ENCODE measurements around the gene ERC2.

The ERC2 gene

DNA sequence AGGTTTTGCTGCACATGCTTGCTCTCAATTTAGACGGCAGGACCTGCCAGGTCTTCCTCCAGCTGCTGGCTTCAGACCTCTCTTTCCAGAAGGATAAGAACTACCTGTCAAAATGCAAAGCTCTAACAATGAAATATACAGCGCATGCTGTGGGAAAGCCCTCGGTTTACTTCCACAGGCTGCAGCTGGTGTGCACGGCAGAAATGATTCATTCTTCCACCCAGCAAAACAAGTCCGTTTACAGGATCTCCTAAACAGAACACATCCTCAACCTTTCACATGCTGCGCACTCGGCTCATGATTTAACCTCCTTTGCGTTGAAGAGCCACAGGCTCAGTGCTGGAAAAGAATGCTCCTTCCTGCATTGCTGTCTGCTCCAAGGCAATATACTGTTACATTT is 888.8 kb downstream of the ERC2 start:
- TF ChIP-seq POU2F2 (IDR thresholded peaks at IDR 0.05; ENCODE audit: low read depth, low read length), result no peak
- no peak for TF ChIP-seq TAF1 (IDR thresholded peaks at IDR 0.05; ENCODE audit: low read depth, low read length)
- no peak for TF ChIP-seq POLR2A (IDR thresholded peaks at IDR 0.05; ENCODE audit: low read depth, low read length)
- TF ChIP-seq POLR2AphosphoS5 (IDR thresholded peaks at IDR 0.05; ENCODE audit: low read depth, low read length), result no peak
- TF ChIP-seq SPI1 (IDR thresholded peaks at IDR 0.05; ENCODE audit: low read depth, low read length), result no peak
- no peak for TF ChIP-seq PAX5 (IDR thresholded peaks at IDR 0.05; ENCODE audit: insufficient read depth, low read length, severe bottlenecking)
- no peak for DNase-seq (ENCODE audit: insufficient read length, low spot score)

DNA sequence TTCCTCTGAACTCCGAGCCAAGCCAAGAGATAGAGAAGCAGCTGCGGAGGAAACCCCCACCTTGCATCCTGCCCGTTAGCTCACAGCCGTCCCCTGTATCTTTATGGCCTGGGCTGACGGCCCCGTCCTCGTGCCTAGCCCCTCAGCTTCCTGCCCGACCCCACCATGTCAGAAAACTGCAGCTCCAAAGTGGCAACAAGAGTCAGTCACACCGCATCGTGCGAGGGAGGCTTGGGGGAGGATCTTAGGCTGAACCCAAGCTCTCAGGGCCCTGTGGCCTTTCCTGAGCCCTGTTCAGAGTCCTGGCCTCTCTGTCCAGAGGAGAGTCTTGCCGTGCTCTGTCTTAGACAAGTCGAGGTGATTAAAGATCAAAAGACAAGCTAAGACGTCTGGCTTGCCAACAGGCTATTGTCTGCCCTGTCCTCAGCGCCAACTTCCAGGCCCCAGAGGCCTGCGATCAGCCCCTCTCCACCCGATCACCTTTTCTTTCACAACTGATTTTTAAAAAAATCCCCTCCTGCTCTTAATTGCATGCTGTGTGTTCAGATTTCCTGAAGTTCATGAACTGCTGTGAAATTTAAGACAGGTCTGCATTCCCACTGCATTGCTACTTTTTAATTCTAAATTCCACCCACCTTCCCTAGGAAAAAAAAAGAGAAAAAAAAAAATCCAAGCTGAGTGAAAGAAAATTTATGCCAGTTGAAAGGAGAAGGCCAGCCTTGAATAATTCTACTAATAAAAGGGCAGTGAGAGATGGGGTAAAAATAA is 891.5 kb downstream of the ERC2 start:
- FAIRE-seq (no peak), DNase-seq (ENCODE audit: insufficient read length, low spot score) (no peak)
- TF ChIP-seq POLR2AphosphoS5 (IDR thresholded peaks at IDR 0.05; ENCODE audit: low read depth, low read length) (no peak), PAX5 (IDR thresholded peaks at IDR 0.05; ENCODE audit: insufficient read depth, low read length, severe bottlenecking) (no peak), SPI1 (IDR thresholded peaks at IDR 0.05; ENCODE audit: low read depth, low read length) (no peak), POLR2A (IDR thresholded peaks at IDR 0.05; ENCODE audit: low read depth, low read length) (no peak), POU2F2 (IDR thresholded peaks at IDR 0.05; ENCODE audit: low read depth, low read length) (no peak), TAF1 (IDR thresholded peaks at IDR 0.05; ENCODE audit: low read depth, low read length) (no peak)

More for the DNA sequence above, 888.8 kb downstream of the ERC2 start:
- no peak for FAIRE-seq

DNA sequence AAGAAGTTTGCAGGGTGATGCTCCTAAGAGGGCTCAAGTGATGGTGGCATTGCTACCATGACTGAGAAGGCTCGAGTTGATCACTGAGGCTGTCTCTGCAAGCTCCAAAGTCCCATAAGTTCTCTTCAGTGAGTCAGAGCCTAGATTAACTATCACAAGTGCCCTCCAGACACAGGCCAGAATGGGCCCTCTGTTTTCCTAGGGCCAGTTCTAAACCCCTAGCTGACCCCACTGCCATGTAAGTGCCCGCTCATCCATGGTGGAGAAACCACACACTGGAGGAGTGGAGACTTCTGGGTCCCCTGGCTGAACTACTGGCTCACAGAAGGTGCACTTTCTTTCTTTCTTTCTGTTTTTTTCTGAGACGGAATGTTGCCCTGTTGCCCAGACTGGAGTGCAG is 893.6 kb downstream of the ERC2 start:
- TF ChIP-seq TAF1 (IDR thresholded peaks at IDR 0.05; ENCODE audit: low read depth, low read length) (no peak), PAX5 (IDR thresholded peaks at IDR 0.05; ENCODE audit: insufficient read depth, low read length, severe bottlenecking) (no peak), SPI1 (IDR thresholded peaks at IDR 0.05; ENCODE audit: low read depth, low read length) (no peak), POLR2AphosphoS5 (IDR thresholded peaks at IDR 0.05; ENCODE audit: low read depth, low read length) (no peak), POLR2A (IDR thresholded peaks at IDR 0.05; ENCODE audit: low read depth, low read length) (no peak), POU2F2 (IDR thresholded peaks at IDR 0.05; ENCODE audit: low read depth, low read length) (no peak)
- FAIRE-seq (no peak), DNase-seq (ENCODE audit: insufficient read length, low spot score) (no peak)

DNA sequence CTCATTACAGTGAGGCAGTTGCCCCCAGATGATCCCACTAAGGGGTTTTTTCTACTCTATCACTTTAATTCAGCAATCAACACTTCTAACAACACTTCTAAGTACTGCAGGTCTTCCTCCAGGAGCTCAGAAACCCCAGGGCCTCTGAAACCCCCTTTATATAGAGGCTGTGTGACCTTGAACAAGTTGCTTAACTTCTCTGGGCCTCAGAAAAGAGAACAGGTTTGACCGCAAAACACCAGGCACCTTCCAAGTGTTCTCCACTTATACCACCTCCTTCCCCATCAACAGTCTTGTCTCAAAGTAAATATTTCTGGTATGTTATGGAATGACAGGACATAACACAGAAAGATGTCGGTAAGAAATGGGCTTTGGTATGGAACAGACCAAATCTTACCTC is 895.5 kb downstream of the ERC2 start:
- DNase-seq (ENCODE audit: insufficient read length, low spot score), result no peak
- no peak for FAIRE-seq
- TF ChIP-seq SPI1 (IDR thresholded peaks at IDR 0.05; ENCODE audit: low read depth, low read length) (no peak), POLR2AphosphoS5 (IDR thresholded peaks at IDR 0.05; ENCODE audit: low read depth, low read length) (no peak), TAF1 (IDR thresholded peaks at IDR 0.05; ENCODE audit: low read depth, low read length) (no peak), POLR2A (IDR thresholded peaks at IDR 0.05; ENCODE audit: low read depth, low read length) (no peak), POU2F2 (IDR thresholded peaks at IDR 0.05; ENCODE audit: low read depth, low read length) (no peak), PAX5 (IDR thresholded peaks at IDR 0.05; ENCODE audit: insufficient read depth, low read length, severe bottlenecking) (no peak)

DNA sequence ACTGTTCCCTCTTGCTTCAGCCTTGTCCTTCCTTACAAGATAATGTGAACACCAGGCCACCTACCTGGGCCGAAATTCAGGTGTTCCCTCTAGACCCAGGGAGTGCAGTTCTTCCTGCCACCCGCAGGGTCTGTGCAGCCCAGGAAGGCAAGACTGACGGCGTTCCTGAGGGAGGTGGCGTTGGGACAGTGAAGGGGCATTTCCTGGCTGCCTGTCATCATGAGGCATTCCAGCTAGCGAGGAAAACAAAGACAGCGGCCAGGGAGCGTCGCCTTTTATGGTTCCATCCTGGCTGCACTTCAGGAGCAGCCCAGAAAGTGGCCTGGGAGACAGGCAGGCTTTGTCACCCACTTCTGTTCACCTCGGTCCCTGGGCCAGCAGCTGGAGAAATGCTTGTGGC is 896.4 kb downstream of the ERC2 start:
- DNase-seq (ENCODE audit: insufficient read length, low spot score), result no peak
- no peak for TF ChIP-seq PAX5 (IDR thresholded peaks at IDR 0.05; ENCODE audit: insufficient read depth, low read length, severe bottlenecking)
- FAIRE-seq, result peak; percentile 28

DNA sequence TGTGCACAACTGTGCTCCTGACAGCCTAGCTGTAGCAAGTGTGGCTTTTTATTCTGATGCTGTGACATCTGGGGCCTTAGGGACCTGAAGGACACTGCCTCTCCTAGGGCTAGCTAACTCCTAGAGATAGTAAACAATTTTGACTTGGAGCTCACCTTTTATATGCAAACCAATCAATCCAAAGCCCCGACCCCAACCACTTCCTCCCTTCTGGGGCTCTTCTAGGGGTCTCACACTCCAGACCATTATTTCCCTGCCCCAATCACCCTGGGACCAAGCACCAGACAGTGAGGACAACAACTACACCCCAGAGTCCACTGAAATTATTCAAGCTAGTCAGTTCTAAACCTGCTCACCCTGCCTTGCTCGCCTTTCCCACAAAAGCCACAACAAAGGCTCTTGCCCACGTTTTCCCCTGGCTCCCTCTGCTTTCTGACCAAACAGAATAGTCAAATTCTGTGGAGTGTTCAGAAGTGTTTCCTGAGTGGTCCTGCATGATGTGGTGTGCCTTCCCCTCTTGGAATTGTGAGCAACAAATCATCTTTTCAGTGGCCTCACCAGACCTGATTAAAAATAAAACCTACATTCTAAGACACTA is 897.0 kb downstream of the ERC2 start:
- TF ChIP-seq PAX5 (IDR thresholded peaks at IDR 0.05; ENCODE audit: insufficient read depth, low read length, severe bottlenecking), result no peak
- TF ChIP-seq SPI1 (IDR thresholded peaks at IDR 0.05; ENCODE audit: low read depth, low read length), result no peak
- no peak for TF ChIP-seq POLR2A (IDR thresholded peaks at IDR 0.05; ENCODE audit: low read depth, low read length)
- TF ChIP-seq POU2F2 (IDR thresholded peaks at IDR 0.05; ENCODE audit: low read depth, low read length), result no peak; the same call in 1 of the 2 replicates
- FAIRE-seq (no peak), DNase-seq (ENCODE audit: insufficient read length, low spot score) (no peak)

DNA sequence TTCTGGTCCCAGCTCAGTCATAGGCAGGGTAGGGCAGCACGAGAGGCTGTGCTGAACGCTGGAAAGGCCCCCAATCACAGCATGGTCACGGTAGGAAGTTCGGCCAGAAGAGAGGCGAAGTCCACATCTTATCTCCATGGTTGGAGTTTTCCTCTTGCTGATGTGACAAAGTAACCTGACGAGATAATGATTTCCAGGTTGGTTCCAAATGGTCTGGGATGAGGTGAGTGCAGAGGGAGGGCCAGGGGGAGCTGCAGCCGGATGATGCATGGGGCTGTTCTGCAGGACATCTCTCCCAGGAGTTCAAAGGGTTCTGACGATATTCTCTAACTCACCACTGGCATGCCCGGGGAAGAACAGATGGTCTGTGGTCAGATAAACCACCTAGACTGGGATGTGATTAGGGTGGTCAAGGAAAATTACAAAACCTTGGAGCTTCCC is 898.0 kb downstream of the ERC2 start:
- no peak for TF ChIP-seq POLR2A (IDR thresholded peaks at IDR 0.05; ENCODE audit: low read depth, low read length)
- FAIRE-seq, result no peak
- no peak for DNase-seq (ENCODE audit: insufficient read length, low spot score)

DNA sequence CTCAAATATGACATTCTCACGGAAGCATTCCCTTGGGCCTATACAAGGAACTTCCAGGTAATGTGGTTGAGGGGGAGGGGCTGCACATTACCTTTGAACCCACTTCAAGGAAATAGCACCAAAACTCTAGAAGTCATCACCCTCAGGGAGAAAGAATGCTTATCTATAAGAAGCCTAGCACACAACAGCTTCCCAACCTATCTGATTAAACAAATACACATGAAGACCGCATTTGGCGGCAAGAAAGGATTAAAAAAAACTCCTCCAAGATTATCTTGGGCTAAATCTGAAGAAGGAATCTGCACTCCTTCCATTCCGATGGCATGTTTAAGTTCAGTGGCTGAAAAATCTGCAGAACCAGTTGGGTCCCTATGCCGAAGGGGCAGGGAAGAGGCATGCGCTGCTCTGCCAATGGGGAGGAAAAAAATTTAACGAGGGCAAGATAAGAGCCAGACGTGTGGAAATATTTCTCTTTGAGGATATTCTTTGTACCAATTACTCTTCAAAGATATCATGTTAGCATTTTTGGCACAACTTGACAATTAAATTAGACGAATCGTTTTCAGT is 899.2 kb downstream of the ERC2 start:
- DNase-seq (ENCODE audit: insufficient read length, low spot score), result no peak
- no peak for TF ChIP-seq POU2F2 (IDR thresholded peaks at IDR 0.05; ENCODE audit: low read depth, low read length)
- no peak for TF ChIP-seq SPI1 (IDR thresholded peaks at IDR 0.05; ENCODE audit: low read depth, low read length)
- FAIRE-seq, result no peak

DNA sequence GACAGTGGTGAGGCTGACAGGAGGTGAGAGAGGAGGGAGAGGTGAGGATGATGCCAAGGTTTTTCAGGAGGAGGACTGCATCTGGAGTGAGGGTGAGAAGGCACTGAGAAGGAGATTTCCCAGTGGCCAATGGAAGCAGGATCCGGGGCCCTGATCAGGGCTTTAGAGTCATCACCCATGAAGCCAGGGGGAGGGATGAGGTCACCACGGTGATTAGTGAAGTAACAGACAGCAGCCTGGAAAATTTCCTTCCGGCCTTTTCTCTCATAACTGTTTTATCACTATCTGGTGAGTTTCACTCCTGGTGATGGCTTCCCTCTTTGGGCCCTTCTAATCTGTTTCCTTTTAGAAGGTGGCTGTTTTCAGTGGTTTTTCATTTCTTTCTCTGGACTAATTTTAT is 900.7 kb downstream of the ERC2 start:
- no peak for FAIRE-seq
- TF ChIP-seq POLR2A (IDR thresholded peaks at IDR 0.05; ENCODE audit: low read depth, low read length) (no peak), POU2F2 (IDR thresholded peaks at IDR 0.05; ENCODE audit: low read depth, low read length) (no peak), TAF1 (IDR thresholded peaks at IDR 0.05; ENCODE audit: low read depth, low read length) (no peak), POLR2AphosphoS5 (IDR thresholded peaks at IDR 0.05; ENCODE audit: low read depth, low read length) (no peak)
- DNase-seq (ENCODE audit: insufficient read length, low spot score), result no peak

DNA sequence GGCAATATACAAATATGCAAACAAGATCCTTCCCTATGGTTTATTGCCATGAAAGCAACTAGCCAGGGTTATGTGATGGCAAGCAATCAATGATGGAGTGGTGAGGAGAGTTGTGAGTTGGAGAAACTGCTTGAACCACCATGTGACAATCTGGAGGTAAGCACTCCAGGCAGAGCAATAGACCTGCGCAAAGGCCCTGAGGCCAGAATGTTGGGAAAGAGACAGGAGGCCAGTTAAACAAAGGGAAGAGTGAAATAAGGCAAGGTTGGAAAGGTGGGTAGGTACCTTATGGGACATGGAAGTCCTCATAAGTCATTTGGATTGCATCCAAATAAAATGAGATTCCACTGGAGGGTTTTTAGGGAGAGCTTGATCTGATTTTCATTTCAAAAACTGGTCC is 901.1 kb downstream of the ERC2 start:
- no peak for DNase-seq (ENCODE audit: insufficient read length, low spot score)
- no peak for TF ChIP-seq POLR2AphosphoS5 (IDR thresholded peaks at IDR 0.05; ENCODE audit: low read depth, low read length)
- no peak for FAIRE-seq
